HG03103 (cell line): ENCODE measurements around the gene DGKI.

Experiments
- ATAC-seq: cut with Tn5 transposase; IDR thresholded peaks from one replicate; pipeline ENCODE4 v1.9.1; 2021; ENCODE audit warnings: low read depth; ENCODE audit not compliant: unreplicated experiment

Gene DGKI

DNA sequence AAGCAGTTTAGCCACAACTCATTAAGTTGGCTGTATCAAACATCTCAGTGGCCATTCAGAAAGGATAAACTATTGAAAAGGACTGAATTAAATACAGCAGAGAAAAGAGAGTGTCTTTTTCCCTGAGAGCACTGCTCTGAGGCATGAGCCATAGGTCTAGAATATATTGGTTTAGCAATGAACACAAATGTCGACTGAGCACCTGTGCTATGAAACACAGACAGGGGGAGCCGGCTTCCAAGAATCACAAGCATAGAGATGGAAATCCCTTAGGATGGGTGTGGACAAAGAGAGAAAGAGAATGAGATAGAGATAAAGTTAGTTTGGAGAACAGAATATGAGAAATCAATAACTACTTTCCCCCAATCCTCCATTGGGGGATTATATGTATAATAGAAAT is 54.8 kb downstream of the DGKI start:
- no peak for ATAC-seq

DNA sequence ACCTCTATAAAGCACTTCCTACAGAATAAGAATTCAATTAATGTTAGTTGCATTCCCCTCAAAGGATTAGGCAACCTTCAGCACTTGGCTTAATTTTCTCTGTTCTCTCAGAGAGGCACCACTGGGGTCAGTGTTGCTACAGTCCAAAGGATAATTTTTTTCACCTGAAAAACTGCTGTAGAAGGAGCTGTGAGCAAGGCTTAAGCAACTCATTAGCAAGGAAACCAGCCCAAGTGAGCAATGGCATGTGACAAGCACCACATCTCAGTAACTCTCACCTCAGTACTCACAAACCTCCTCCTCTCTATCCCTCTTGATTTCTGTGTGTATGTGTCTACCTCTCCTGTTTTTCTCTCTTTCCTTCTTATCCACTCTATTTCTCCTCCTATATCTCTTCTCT is 55.9 kb downstream of the DGKI start:
- ATAC-seq: no peak

DNA sequence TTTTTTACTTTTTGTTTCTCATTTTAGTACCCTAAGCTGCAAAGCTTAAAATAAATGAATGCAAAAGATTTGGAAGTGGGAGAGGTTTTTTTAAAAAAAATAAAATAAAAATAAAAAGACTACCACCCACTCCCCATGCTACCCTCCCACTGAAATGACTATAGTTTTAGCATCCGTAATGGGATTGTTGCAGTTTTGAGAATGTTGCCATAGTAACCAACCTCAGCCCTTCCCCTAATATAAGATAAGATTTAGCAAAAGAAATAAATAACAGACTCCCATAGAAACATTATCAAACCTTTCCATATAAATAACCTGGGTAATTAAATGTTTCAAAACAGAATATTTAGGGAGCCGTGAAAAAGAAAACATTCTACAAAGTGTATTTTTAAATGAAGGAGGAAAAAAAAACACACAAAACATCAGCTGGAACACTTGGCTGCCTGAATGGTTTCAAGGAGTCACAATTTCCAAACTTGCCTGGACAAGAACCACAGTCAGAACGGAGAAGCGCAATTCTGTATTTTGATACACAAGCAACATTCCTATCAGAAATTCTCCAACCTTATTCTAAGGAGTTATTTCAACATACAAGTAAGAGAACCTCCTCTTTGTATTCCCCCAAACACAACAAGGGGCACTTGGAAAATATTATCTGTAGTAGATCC is 57.4 kb downstream of the DGKI start:
- no peak for ATAC-seq

DNA sequence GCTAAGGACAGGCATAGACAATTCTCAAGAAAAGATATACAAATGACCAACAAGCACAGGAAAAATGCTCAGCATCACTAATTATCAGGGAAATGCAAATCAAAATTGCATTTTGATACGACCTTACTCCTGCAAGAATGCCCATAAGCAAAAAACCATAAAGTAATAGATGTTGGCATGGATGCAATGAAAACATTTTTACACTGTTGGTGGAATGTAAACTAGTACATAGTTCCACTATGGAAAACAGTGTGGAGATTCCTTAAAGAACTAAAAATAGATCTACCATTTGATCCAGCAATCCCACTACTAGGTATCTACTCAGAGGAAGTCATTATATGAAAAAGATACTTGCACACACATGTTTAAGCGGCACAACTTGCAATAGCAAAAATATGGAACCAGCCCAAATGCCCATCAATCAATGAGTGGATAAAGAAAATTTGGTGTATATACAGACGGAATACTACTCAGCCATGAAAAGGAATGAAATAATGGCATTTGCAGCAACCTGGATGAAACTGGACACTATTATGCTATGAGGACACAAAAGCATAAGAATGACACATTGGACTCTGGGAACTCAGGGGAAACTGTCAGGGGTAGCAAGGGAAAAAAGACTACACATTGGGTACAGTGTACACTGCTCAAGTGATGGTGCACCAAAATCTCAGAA is 59.3 kb downstream of the DGKI start:
- no peak for ATAC-seq

DNA sequence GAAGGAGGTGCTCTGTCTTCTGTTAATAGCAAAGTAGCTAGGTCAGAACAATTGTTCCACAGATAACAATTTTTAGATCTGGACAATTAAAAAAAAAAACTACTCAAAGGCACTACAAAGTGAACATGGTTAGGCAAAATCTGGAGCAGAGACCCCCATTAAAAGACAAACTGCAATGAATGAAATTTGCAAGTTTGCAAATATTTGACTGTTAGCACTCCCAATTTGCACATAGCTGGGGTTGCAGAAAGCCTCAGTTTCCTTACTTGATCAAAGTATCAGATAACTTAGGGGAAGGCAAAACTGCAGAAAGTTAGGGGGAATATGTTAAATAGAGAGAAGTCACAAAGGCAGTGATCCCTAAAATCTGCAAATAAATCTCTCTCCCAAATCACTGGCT is 68.3 kb downstream of the DGKI start:
- no peak for ATAC-seq

DNA sequence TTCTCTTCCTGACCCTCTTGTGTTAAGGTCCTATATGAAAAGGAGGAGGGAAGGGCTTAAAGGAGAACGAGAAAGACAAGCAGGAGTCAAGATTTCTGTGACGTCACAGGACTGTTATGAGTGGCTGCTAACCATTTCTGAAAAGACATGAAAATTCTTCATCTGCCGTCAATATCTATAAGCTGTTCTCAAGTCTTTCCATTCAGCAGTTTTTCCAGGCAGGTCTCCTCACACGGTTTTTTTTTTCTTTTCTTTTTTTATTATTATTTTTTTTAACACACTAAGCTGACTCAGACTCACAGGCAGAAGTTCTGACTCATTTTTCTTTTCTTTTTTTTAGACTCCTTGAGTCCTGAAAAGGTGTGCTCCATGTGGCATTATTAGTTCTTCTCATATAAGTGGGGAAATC is 72.0 kb downstream of the DGKI start:
- ATAC-seq: no peak

DNA sequence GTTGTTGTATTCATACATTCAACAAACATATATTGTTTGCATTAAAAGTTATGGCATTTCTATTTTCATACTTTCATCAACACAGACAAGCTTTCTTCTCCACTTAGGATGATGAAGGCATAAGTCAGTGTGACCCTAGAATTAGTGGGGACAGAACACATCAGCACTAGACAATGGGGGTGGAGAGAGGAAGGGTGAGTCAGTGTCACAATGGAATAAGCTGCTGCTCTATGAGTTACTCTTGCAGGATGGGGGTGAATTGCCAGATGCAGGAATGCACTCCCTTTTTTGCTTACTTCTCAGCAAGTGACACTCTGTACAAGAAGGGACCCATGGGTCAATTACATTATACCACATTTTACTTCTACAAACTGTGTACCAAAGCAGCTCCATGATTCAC is 74.0 kb downstream of the DGKI start:
- ATAC-seq: no peak

DNA sequence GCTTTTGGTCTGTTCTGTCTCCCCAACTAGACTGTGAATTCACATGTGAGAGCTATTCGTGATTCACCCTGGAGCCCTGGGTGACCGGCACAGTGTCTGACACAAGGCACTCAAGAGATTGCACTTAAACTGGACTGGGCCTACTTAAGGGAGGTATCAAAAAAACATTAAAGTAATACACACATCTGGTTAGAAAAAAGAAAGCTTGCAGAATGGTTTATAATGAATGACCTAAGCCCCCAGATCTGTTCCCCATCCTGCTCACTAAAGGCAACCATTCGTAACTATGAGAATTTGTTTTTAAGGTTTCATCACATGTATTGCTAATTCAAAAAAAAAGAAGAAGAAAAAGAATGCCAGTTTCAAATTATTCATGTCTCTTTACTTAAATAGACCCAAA is 74.5 kb downstream of the DGKI start:
- ATAC-seq: no peak

DNA sequence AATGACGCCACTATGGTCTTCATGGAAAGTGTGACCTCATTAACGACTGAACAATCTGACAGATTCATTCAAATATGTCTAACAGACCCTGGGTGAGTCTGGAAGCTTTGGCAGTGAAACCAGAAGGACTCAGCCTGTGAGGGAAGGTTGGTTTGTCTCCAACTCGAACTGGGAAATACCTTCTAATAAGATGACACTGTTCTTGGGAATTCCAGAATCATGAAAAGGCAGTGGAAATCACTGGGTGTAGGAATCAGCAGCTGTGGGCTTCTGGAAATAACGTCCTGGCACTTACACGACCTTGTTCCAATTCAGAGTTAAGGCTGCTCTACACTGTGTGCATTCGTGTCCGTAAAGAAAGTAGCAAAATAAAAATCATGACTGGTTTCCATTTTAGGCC is 75.1 kb downstream of the DGKI start:
- no peak for ATAC-seq

DNA sequence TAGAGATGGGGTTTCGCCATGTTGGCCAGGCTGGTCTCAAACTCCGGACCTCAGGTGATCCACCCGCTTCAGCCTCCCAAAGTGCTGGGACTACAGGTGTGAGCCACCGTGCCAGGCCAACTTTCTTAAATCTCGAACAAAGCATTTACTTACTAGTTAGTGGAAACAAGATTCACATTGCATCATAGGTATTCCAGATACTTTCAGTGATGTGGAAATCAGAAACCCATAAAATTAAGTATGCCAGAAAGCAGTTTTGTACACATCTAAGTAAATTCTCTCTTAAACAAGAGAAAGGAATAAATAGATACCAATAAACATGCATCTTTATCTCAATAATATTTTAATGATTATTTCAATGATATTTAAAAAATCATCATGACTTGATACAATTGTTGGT is 75.5 kb downstream of the DGKI start:
- no peak for ATAC-seq

DNA sequence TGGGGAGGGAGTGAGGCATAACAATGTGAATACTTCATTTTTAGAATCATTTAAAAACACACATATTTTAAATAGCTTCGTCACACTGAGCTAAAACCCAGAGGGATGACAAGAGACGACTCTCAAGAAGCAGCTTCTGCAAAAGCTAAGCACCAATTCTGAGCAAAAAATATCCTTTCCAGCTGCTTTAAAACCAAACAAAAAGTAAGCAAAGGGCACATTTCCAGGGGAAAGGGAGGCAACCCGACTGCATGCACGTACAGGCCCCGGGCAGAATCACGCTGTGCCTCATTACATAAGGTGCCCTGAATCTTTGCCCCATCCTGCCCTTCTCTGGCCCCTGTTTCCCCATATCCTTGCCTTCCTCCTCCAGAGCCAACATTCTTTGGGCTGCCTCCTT is 78.4 kb downstream of the DGKI start:
- ATAC-seq: no peak

DNA sequence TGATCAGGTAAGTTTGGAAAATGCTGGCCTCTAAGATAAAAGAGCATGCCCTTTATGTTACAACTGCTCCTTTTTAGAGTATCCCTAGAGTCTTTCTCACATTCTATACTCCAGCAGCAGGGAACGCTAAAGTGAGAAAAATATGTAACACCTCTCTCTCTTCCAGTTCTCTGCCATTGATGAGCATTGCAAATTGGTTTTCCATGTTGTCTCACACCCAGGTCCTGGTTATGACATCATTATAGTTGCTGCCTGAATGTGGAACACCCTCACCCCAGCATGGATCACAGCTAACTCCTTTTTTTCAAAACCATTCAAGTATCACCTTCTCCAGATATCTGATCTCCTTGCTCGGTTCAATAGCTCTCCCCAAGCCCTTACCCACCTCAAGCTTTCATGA is 84.4 kb downstream of the DGKI start:
- no peak for ATAC-seq

DNA sequence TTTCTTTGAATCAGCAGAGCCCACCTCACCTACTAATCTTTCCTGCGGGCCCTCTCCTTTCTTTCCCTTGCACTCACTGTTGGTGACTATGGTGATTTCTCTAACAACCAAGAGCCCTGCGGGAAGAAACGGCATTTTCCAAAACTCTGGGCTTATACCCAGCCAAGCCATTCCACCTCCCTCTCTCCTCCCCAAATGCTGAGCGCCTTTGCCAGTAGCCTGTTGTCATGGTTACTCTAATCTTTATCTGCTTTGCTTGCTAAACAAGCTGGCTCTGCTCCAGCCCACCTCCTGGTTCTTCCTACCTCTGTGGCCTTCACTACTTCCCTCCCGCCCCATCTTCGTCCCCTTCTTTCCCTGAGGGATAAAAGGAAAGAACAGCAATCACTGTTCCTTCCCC is 86.7 kb downstream of the DGKI start:
- no peak for ATAC-seq

DNA sequence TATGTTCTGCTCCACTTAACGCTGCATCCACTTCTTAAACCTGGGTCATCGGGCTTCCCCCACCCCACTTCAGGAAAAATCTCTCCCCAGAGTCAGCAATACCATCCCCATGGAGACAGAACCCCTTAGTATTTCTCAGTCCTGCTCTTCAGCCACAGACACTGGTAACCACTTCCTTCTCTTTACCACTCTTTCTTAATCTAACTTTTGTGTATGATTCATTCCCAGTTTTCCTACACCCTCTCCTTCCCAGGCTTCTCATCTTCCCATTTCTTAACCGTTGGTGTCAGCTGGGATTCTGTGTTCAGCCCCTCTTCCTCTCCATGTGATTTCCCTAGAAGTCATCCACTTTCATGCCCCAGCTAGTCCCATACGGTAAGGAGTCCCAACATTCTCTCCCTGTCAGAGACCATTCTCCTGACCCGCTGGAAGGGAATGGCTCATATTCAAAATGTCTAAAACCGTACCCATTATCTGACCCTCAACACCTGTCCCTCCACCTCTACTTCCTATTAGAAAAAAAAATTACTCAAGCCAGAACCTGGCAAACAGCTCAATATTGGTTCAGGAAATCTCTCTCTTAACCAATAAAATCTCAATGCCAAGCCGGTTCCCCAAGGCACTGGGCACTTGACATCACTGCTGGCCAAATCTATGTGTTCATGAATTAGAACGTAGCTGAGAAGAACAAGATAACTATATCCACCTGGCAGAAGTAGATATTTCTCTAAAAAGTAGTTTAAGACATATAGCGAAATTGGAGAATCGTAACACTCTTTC is 89.4 kb downstream of the DGKI start:
- no peak for ATAC-seq

DNA sequence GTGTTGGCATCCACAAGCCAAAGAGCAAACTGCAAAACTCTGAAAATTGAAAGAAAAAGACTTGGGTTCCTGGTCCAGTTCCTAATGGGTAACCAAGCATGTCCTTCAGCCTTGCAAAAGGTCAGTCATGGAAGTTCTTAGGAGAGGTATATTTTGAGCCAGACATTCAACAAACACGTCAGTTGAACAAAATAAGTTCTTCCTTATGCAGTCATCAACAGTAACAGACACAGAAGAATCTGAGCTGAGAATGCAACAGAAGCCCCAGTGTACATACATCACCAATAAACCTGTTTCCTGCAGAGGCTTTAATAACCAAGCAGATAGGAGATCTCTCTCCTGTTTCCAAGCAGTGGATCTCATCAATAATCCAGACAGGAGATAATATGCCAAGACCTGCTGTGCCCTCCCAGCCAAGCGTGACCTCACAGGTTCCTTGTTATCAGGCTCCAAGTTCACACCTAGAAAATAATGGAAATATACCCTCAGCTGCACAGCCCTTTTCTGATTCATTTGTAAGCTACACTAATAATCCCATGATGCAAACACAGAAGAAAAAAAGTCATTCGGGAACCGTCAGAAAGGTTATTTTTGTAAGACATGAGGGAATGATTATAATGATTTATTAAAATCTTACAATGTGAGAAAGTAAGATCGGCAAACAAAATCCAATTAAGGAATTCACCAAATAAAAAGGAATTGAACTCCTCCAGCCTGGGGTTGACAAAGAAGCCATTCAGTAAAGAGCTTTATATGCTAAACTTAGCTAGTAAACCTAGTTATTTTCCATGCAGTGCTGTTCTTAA is 90.7 kb downstream of the DGKI start:
- no peak for ATAC-seq

DNA sequence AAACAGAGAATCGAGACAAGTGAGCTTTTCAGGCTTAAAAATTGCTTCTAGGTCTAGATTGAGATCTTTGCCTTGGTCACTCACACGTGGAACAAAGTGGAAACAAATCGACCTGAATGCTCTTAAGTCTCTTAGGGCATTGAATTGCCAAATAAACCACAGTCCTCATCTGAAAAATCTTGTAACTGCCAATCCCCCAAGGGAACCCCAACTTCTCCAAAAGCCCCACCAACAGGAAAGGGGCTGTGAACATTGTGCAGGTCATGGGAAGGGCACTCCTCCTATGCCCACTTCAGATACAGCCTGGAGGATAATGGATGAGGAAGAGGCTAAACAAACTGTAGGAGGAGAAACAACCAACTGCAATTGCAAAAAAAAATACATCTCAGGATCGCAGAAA is 91.3 kb downstream of the DGKI start:
- ATAC-seq: no peak

DNA sequence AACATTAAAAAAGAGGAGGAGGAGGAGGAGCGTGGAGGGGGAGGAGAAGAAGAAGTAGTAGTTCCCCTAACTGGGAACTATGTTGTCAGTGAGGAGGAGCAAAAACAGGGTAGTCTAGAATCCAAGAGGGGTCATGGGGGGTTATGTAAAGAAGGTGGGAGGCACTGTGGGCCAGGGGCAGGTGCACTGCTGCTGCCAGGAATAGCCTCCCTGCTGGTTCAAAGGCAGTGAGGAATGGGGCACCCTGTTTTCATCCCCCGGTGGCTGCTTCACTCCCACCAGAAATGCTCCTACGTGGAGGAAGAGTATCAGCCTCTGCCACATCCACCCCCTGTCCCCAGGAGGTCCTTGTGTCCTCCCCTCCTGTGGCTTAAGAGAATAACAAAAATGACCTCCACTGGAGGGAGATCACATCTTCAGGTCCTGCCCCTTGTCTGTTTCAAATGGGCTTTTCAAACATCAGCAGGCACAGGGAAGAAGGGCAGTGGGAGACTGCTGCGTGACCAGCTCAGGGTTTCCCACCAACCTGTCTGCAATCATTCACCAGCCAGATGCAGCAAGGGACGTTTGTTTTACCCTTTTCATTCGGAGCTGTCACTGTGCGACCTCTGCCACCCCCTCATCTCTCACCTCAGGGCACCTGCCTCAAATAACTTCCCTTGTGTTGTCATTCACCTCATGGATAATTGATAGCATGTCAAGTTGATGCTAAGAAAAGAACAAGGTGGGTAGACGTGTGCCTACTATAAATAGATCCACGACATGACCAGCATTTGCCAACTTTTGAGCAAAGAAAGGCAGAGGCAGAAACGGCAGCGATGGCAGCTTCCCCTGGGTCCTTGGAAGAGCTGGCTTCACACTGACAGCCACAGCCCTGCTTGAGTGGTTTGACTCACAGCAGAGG is 92.6 kb downstream of the DGKI start:
- no peak for ATAC-seq

DNA sequence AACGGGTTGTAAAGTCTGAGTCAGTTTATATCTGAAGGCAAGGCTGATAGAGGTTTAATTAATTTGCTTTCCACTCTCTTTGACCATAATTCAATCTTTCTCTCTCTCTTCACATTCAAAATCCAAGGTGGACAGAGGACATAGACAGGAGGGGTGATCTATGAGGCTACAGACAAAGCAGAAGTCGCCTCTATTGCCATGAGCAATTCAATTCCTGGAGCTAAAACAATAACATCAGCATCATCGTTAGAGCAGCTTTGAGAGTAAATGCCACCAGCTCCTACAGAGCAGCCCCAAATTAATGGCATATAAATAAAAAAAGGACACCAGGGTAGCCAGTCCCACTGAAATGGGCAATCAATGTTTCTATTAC is 93.2 kb downstream of the DGKI start:
- no peak for ATAC-seq

DNA sequence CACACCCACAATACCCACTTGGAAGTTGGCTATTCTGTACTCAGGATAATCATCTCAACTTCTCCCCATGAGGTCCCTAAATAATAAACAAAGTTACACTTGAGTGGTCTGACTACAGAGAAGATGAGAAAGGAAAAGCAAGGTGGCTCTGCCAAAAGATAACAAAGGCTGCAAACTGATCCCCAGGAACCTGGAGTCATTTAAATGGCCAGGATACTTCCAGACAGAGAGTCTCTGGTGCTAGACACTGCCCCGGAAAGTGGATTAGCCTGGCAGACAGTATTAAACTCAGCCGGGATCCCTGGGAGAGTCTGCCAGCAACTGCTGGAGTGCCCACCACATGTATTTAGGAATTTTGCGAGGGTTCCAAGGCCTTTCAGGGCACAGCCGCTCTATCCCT is 93.7 kb downstream of the DGKI start:
- ATAC-seq: no peak

DNA sequence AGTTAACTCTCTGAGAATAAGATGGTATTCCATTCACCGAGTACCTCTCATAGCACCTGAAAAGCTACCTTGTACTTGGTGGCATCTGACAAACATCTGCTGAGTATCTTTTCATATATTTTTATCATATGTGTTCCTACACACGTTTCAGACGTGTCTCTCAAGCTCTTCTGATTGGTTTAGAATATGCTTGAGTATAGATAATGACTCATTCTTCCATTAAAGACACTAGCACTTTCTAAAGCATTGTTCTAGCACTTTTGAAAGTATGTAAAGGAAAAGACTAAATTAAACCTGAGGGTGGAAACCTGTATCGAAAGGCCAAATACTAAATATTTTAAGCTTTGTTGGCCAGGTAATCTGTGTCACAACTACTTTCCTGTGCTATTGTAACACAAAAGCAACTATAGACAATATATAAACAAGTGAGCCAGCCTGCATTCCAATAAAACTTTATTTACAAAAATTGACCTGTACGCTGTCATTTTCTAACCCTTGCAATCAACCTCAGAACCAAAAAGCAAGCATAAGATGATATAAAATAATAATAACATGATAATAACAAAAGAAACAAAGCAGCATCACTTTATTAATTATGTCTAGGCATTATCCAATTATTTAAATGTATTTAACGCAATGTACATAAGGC is 95.3 kb downstream of the DGKI start:
- ATAC-seq: no peak
